DMS114 treated with DMSO at 0.1 percent for 48 hours (cell line): ENCODE measurements around the gene PPFIA1.

Experiments
- DNase-seq: peaks from one replicate; lab custom pipeline; 2025; ENCODE audit not compliant: unreplicated experiment; lab: John Stamatoyannopoulos, UW

Gene PPFIA1

DNA sequence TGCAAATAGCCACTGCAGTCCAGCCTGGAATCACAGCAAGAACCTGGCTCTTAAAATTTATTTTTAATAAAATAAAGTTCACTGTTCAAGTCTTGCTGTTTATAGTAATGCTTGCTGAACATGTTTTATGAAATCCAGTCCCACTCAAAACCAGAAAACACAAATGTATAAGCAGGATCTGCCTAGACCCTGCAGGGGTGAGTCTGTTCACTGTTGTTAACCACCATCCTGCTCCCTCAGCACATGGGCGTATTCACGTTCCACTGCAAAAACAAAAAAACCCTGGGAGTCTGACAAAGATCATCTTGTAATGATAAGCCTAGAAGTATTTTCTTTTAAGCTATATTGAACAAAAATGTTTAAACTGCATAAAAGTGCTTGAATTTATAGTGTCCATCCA, 82.8 kb downstream of the PPFIA1 start:
- DNase-seq = no peak

DNA sequence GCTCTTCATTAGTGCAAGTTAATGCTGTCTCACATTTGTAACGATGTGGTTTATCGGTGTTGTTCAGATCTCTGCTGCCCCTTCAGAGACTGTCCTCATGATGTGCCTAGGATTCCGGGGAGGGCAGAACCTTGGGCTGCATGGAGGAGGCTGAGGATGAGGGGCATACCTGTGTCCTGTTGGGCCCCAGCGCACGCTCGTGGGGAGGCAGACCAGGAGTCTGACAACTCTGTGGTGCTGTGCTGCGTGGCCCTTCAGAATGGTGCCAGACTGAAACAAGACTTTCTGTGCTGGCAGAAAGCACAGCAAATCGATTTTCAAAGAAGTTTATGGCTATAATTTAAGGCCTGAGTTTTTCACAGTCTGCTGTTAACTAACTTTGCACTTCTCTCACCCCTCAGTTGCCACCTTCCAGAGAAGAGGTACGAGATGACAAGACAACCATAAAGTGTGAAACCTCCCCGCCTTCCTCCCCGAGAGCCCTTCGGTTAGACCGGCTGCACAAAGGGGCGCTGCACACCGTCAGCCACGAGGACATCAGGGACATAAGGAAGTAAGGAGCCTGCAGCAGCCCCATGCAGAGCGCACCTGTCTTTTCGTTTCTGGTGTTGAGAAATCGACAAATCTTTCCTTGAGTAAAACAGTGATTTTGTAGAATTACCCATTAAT, 83.5 kb downstream of the PPFIA1 start:
- no peak for DNase-seq

- no peak for DNase-seq
Measured at GRCh38 chr11:70354629-70355028, 84.1 kb downstream of the PPFIA1 start.

DNA sequence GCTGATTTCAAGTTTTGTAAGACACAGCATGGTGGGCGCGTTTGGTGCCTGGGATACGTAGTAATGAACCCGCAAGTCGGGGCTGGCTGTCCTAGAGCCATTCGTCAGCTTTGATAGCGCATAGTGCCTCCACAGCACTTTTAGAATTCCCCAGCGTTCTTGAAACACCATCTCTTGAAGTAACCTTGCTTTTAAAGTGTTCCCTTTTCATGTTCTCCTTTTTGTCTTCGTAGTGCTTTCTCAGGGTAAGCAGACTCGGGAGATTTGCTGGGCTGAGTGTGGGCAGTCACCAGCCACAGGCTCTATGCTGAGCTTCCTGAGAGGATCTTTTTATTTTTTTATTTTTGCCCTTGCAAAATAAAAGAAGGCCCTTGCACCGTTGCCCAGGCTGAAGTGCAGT, 88.3 kb downstream of the PPFIA1 start:
- no peak for DNase-seq

DNA sequence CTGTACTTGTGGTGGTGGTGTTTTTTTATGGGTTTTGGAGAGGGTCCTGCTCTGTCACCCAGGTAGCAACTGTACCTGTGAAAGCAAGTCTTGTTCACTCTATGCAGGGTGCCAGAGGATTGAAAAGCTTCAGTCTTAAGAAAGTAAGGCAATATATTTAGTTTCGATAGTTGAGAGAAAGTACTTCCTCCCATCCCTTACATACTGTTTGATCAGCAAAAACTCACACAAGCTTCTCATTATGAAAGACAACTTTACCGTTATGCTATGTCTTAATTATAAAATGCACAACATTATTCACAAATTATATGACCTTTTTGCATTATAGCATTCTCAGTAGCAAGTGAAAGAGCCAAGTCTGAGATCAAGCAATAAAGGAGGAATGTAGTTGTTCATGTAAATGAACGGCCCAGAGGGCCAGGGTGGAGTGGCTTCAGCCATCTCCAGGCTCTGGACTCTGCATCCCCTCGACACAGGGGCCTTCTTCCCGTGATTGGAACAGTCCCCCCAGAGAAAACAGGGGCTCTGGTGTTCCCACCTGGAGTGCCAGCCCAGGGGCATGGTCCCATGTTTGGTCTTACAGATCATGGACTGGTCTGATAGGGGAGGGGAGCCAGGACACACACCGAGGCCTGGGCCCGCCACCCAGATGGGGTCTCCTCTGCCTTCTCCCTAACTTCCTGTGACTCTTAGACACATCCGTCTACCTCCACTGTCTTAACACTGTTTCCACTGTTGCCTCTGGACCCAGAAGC, 89.1 kb downstream of the PPFIA1 start:
- DNase-seq = no peak

DNA sequence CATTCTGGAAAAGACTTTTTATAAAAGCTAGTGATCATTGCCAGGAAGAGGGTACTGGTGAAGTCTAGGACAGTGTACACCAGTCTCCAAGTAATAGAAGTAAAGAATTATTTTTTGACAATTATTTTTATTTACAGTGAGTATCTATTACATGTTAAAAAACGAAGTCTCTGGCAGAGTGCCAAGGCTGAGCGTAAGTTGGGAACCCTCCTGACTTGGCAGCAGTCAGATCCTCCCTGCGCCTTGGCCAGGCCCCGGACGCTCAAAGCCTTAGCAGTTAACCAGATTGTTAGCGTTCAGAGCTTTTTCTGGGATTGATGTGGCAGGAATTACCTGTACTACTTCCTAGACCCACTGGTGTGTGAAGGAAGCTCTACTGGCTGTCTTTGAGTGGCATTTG, 89.7 kb downstream of the PPFIA1 start:
- DNase-seq = no peak

GRCh38 chr11:70364178-70364577, 93.7 kb downstream of the PPFIA1 start:
- DNase-seq = no peak

GRCh38 chr11:70364745-70365543, 94.5 kb downstream of the PPFIA1 start:
- DNase-seq = no peak

DNA sequence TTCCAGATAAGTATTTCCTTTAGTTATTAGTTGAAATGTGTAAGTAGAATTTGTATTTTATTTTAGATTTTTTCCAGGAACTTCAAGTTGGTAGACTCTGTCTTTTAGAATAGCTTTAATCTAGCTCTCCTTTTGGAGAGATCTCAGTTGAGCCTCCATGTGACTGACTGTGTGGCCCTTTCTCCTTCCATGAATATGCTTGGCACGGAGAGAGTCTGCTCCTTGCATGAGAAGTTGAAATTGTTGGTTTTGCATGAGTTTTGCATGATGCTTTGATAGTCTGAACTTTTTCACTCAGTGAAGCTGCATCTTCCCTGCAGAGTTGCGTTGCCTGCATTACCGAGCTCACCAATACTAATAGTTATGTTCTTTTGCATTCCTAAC, 95.0 kb downstream of the PPFIA1 start:
- no peak for DNase-seq

DNA sequence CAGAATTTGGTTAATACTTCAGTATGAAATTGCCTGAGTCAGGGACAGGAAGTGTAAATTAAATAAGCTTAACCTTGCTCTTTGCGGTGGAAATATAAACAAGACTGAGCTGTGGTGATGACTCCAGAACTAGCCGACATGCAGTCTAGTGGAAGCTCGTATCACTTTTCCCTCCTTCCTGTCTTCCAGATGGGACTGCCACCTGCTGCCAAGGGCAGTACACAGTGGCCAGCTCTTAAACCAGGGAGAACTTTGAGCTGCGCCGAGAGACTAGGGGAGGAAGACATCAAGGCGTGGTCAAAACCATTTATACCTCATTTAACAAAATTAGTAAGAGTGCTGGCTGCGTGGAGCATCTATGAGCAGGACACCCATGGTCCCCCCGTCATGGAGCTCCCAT, 96.6 kb downstream of the PPFIA1 start:
- DNase-seq = no peak

GRCh38 chr11:70368961-70369360, 98.5 kb downstream of the PPFIA1 start:
- no peak for DNase-seq

DNA sequence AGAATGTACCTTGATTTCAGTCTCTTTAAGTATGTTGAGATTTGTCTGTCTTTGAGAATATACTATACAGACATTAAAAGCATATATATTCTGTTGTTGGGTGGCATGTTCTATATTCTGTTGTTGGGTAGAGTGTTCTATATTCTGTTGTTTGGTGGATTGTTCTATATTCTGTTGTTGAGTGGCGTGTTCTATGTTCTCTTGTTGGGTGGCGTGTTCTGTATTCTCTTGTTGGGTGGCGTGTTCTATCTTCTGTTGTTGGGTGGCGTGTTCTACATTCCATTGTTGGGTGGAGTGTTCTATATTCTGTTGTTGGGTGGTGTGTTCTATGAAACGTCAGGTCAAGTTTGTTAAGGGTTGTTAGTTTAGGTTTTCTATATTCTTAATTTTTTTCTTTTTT, 100.8 kb downstream of the PPFIA1 start:
- no peak for DNase-seq

DNA sequence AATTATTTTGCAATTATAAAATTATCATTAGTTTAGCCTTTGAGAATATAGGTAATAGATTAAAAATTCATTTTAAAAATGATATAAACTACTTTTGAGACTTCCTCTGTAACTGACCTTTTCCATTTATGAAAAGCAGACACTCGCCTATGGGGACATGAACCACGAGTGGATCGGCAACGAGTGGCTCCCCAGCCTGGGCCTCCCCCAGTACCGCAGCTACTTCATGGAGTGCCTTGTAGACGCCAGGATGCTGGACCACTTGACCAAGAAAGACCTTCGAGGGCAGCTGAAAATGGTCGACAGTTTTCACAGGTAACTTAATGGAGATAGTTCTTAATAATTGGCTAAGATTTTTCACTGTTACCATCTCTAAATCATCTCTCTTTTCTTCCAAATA, 101.6 kb downstream of the PPFIA1 start:
- DNase-seq = no peak

DNA sequence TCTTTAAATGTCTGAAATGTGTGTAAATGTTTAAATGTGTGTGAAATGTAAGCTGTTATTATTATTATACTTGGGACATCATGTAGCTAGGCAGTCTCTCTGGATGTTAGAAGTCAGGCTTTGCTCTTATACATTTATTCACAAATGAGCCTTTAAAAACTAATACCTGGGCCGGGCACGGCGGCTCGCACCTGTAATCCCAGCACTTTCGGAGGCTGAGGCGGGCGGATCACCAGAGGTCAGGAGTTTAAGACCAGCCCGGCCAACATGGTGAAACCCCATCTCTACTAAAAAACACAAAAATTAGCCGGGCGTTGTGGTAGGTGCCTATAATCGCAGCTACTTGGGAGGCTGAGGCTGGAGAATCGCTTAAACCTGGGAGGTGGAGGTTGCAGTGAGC, 106.1 kb downstream of the PPFIA1 start:
- DNase-seq = no peak

GRCh38 chr11:70377645-70378044, 107.2 kb downstream of the PPFIA1 start:
- DNase-seq = no peak

DNA sequence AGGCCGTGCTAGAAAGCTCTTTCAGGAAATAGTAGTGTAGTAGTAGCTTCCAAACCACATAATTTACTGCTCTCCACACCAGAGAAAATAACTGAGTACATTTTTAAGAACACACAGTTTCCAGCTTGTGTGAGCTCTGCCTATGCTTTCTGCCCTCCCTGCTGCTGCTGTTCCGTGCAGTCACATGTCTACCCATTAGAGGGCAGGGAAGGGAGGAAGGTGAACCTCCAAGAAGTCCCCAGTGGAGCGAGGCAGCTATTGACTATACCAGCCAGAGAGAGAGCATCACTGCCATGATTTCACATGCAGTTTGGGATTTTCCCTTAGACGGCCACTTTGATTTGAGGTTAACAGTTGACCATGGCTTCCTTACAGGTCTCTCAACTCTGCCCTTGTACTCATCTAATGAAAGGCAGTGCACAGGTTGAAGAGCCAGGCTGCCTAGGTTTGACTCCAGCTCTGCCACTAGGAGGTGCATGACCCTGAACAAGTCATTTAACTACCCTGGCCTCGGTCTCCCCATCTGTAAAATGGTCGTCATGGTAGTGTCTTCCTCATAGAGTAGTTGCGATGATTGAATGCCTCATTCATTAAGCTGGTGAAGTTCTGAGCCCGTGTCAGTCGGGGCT, 108.1 kb downstream of the PPFIA1 start:
- peak; percentile 85 for DNase-seq

DNA sequence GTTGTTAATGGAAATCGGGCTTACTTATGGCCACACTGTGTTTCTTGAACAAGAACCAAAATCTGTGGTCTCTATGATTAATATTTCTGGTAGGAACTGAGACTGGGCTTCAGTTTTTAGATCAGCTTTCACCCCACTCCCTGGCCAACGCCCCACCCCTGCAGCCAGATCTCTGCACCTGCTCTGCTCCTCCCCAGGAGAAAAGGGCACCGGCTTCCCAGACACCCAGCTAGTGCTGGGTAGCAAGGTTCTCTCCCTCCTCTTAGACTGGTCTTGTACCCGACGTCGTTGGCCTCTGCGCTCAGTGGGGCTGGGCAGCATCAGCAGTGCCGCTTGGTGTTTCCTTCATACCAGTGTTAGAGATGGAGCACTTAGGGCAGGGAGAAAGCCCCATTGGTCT, 110.9 kb downstream of the PPFIA1 start:
- no peak for DNase-seq

DNA sequence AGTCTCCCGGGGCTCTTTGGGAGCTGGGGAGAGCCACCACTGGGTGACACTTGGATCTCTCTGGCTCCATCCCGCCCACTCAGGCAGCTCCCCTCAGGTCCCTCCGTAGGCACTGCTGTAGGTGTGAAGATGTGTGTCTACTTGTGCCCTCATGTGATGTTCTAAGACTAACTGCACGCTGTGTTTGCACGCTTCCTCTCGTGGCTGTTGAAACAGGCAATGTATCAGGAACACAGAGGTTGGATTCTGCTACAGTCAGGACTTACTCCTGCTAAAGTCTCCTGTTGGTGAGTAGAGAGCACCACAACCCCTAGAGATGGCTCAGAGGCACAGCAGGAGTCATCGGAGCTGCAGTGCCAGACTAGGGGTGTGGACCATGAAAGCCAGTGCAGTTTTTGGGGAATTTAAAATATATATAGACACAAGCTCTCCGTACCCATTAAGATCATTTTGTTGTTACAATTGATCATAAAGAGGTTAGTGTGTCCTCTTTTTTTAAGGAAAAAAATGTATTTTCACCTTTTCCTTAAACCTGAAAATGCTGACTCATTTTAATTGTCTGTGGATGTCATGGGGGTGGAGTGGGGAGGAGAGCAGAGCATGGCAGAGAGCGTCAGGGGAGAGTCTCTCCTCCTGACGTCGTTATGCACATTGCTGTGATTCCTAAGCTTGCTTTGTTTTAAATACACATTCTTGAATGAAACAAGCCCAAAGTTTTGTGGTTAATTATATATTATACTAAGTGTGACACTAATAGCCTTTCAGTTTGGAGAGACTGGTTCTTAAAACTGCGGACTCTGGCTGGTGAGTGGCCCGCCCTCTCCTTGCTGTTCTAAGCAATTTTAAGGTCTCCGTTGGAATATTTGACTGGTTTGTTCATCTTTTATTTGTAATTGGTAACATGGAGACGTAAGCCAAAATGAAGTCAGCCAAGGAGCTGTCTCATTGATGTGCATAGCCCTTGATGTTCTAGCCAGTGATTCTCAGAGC, 111.7 kb downstream of the PPFIA1 start:
- DNase-seq = peak; percentile 95

- no peak for DNase-seq
Measured at GRCh38 chr11:70383664-70384565, 113.4 kb downstream of the PPFIA1 start.
